OCI-LY7 (cell line): ENCODE data around the gene RTP5.

ENCODE experiments used
- CTCF ChIP-seq: fragments of 200-600 bp; sonication (generic); conservative IDR thresholded peaks from 2 replicates; pipeline ENCODE4 v1.5.1; 2014; ENCODE audit warnings: mild to moderate bottlenecking, antibody characterized with exemption, low read length, moderate library complexity, mixed read lengths
- EZH2phosphoT487 ChIP-seq: fragments of 200-600 bp; sonication (generic); IDR thresholded peaks from 2 replicates; pipeline ENCODE4 v1.6.1; 2018; ENCODE audit warnings: low read depth, borderline replicate concordance, mild to moderate bottlenecking, mixed run types, antibody characterized with exemption, low read length, moderate library complexity, mixed read lengths

DNA sequence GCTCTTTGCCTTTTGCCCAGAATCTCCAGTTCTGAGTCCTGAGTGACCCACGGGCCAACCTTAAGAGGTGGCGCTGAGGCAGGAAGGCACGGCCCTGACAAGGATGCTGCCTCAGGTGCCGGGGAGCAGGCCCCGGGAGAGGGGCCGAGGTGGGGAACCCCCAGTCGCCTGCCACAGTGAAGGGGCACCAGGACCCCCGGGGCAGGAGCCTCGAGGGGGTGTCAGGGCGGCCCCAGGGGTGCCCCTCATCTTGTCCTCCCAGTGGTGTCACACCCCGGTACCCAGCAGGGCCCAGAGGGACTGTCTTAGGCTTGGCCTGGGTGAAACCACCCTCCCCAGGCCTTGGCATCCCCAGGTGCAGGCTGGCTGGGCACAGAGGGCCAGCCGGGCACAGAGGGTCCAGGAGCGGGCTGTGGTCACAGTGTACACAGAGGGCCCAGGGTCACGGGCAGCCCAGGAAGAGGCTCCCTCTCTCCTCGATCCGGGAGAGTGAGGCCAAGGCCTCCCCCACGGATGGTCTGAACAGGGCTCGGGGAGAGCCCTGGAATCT, 11.9 kb upstream of the RTP5 start:
- no peak for TF ChIP-seq CTCF
- TF ChIP-seq EZH2phosphoT487 = no peak
